Keratinocyte (primary cell): ENCODE results near the gene CKS1B. TPM values are rescaled to one million over a fixed set of nuclear protein-coding genes. Genes with fewer than 3 reads are reported as not detected.
"Not testable (repeated sequence)": the region's sequence is repeated elsewhere in the genome, so short reads cannot be mapped to it uniquely, and the experiment has no call there.

ENCODE experiments used
- DNase-seq: peaks from one replicate; pipeline ENCODE4 v3.0.0-alpha.2; 2011; ENCODE audit warnings: low read depth, missing footprints, low spot score
- FAIRE-seq: peaks from 2 replicates; lab custom pipeline; 2011; peaks lifted over from hg19 to GRCh38; lab: Jason Lieb, UNC
- H2AFZ ChIP-seq: 2 replicates; pipeline ENCODE4 v1.6.0; 2012; ENCODE audit warnings: low read length, control low read depth, inconsistent platforms; ENCODE audit not compliant: control insufficient read depth
- H3K27ac ChIP-seq: 2 replicates; pipeline ENCODE4 v1.5.1; 2011; ENCODE audit warnings: low read length; ENCODE audit not compliant: control insufficient read depth, insufficient read depth
- H3K27me3 ChIP-seq: 3 replicates; pipeline ENCODE4 v1.6.0; 2011; ENCODE audit warnings: low read length; ENCODE audit not compliant: control insufficient read depth, insufficient read depth; ENCODE audit errors: extremely low read depth
- H3K36me3 ChIP-seq, 2 experiments: 2 replicates in 1 of 2; 3 replicates in 1 of 2; pipeline ENCODE4 v1.5.1; 2011; ENCODE audit warnings: low read length in 2 of 2, mild to moderate bottlenecking in 1 of 2; ENCODE audit not compliant: control insufficient read depth in 2 of 2, insufficient read depth in 2 of 2; ENCODE audit errors: extremely low read depth in 1 of 2
- H3K4me1 ChIP-seq: 3 replicates; pipeline ENCODE4 v1.5.1; 2011; ENCODE audit warnings: low read length; ENCODE audit not compliant: control insufficient read depth, insufficient read depth; ENCODE audit errors: extremely low read depth
- H3K4me2 ChIP-seq: 3 replicates; pipeline ENCODE4 v1.6.0; 2011; ENCODE audit warnings: low read depth, low read length; ENCODE audit not compliant: control insufficient read depth, insufficient read depth; ENCODE audit errors: extremely low read depth
- H3K4me3 ChIP-seq, 3 experiments: fragments of 200-600 bp in 1 of 3; sonication (generic) in 1 of 3; 2 replicates in 2 of 3; 3 replicates in 1 of 3; pipeline ENCODE4 v1.5.1; 2011 to 2016; ENCODE audit warnings: low read length in 3 of 3, mild to moderate bottlenecking in 3 of 3, control low read depth in 2 of 3, inconsistent platforms in 1 of 3, low read depth in 1 of 3, mixed read lengths in 1 of 3, mixed run types in 1 of 3, moderate library complexity in 1 of 3; ENCODE audit not compliant: control insufficient read depth in 2 of 3, insufficient read depth in 2 of 3; ENCODE audit errors: extremely low read depth in 1 of 3
- H3K79me2 ChIP-seq: 2 replicates; pipeline ENCODE4 v1.6.0; 2012; ENCODE audit warnings: low read length; ENCODE audit not compliant: control insufficient read depth, insufficient read depth
- H3K9ac ChIP-seq: 3 replicates; pipeline ENCODE4 v1.6.0; 2011; ENCODE audit warnings: low read length; ENCODE audit not compliant: control insufficient read depth, insufficient read depth; ENCODE audit errors: extremely low read depth
- H3K9me1 ChIP-seq: 3 replicates; pipeline ENCODE4 v1.6.0; 2011; ENCODE audit warnings: low read length; ENCODE audit not compliant: control insufficient read depth, insufficient read depth; ENCODE audit errors: extremely low read depth
- H3K9me3 ChIP-seq: 2 replicates; pipeline ENCODE4 v1.5.1; 2012; ENCODE audit warnings: low read depth, low read length; ENCODE audit not compliant: control insufficient read depth
- H4K20me1 ChIP-seq: 3 replicates; pipeline ENCODE4 v1.6.0; 2011; ENCODE audit warnings: low read length; ENCODE audit not compliant: control insufficient read depth, insufficient read depth; ENCODE audit errors: extremely low read depth
- EZH2 ChIP-seq: IDR thresholded peaks from one replicate; pipeline ENCODE4 v1.6.1; 2012; ENCODE audit warnings: inconsistent platforms, mild to moderate bottlenecking, low read length, moderate library complexity
- dilution Hi-C: fragments of 300-500 bp; cut with MboI; formaldehyde crosslinking; loops from one replicate; pipeline ENCODE4 v1.7.0; 2020; ENCODE audit warnings: low sequenced_read_pairs; ENCODE audit not compliant: extremely low pct_ligation_motif_present
- polyA plus RNA-seq, 5 experiments: library from polyadenylated mRNA; depleted of rRNA in 3 of 5; stranded (reverse) in 3 of 5; stranded (forward) in 1 of 5; unstranded in 1 of 5; fragments of >200 nt; gene quantifications; 1 replicate in 1 of 5; 2 replicates in 3 of 5; 3 replicates in 1 of 5; pipeline versions ENCODE4 v1.2.1 to v1.2.3, GENCODE V29; 2011 to 2012; ENCODE audit warnings: missing spikeins in 2 of 5, low read depth in 1 of 5, low replicate concordance in 1 of 5
- TF ChIP-seq, protein P1 (sequence below), 3 experiments: IDR thresholded peaks in 1 of 3; conservative IDR thresholded peaks in 1 of 3; optimal IDR thresholded peaks in 1 of 3; 2 replicates in 2 of 3; 3 replicates in 1 of 3; pipeline versions ENCODE3 to v1.5.1; 2011; ENCODE audit warnings: low read length in 3 of 3, mild to moderate bottlenecking in 3 of 3, moderate library complexity in 2 of 3, control low read depth in 1 of 3, inconsistent platforms in 1 of 3; ENCODE audit not compliant: insufficient read depth in 2 of 3; ENCODE audit errors: extremely low read depth in 1 of 3

Gene CKS1B
- polyA plus RNA-seq, 1 donor (not counting 4 experiments of a cell fraction or from before 2014, with no cell fraction given): 300 TPM

- Histone ChIP-seq H3K9me3 (no peaks in the 10 kb centered on the region), H3K4me2 (peak overlapping the region; percentile 95), H2AFZ (no peak overlapping the region), H3K4me1 (peaks cover 29% of the 10 kb centered on the region), H3K9ac (peak overlapping the region; percentile 96), H3K79me2 (peaks cover 43% of the 10 kb centered on the region), H3K36me3 (peaks cover 0 to 10% of the 10 kb centered on the region in 2 experiments), H3K4me3 (peak overlapping the region; percentile 57 to 98 (median 82)), H3K9me1 (no peaks in the 10 kb centered on the region), H4K20me1 (no peaks in the 10 kb centered on the region), H3K27ac (peak overlapping the region; percentile 98), H3K27me3 (no peaks in the 10 kb centered on the region)
- DNase-seq (no peak), FAIRE-seq (no peak)
- dilution Hi-C loops: no loop called here
- TF ChIP-seq, protein P1, sequence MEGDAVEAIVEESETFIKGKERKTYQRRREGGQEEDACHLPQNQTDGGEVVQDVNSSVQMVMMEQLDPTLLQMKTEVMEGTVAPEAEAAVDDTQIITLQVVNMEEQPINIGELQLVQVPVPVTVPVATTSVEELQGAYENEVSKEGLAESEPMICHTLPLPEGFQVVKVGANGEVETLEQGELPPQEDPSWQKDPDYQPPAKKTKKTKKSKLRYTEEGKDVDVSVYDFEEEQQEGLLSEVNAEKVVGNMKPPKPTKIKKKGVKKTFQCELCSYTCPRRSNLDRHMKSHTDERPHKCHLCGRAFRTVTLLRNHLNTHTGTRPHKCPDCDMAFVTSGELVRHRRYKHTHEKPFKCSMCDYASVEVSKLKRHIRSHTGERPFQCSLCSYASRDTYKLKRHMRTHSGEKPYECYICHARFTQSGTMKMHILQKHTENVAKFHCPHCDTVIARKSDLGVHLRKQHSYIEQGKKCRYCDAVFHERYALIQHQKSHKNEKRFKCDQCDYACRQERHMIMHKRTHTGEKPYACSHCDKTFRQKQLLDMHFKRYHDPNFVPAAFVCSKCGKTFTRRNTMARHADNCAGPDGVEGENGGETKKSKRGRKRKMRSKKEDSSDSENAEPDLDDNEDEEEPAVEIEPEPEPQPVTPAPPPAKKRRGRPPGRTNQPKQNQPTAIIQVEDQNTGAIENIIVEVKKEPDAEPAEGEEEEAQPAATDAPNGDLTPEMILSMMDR (optimal IDR thresholded peaks at IDR 0.05 in 1 of 3, IDR thresholded peaks at IDR 0.05 in 1 of 3, conservative IDR thresholded peaks at IDR 0.05 in 1 of 3; ENCODE audit: extremely low read depth in 1 of 3, insufficient read depth in 2 of 3, low read length in 3 of 3): no peak
- no peak for TF ChIP-seq EZH2
Measured at GRCh38 chr1:154975409-154976059, 1.1 kb downstream of the CKS1B start.

- dilution Hi-C loops, H3K4me3 ChIP-seq, H3K9me1 ChIP-seq, DNase-seq, H3K9ac ChIP-seq, FAIRE-seq, H3K36me3 ChIP-seq, H4K20me1 ChIP-seq, H3K9me3 ChIP-seq, H3K4me2 ChIP-seq, H3K27ac ChIP-seq, H3K27me3 ChIP-seq, H2AFZ ChIP-seq: not testable (repeated sequence)
- Histone ChIP-seq H3K4me1 (peaks cover 16% of the 10 kb centered on the region), H3K79me2 (peaks cover 43% of the 10 kb centered on the region)
Measured at GRCh38 chr1:154977762-154978161, 3.3 kb downstream of the CKS1B start.

DNA sequence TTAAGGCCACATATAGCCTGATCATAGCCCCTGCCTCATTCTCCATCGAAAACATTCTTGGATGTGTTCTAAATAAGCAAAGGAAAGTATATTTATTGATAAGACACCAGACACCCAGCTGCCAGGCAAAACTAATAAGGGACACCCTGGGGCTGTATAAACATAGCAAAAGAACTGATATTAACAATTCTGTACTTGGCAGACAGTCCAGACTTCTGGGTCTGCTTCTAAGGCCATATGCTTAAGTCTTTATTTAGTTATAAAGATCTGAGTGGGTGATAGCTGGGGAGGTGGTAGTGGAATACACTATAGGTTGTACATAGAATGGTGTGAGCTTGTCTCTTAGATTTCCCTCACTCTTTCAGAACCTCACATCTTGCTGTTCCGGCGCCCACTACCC lies 3.9 kb downstream of the CKS1B start:
- dilution Hi-C loops: no loop called here
- DNase-seq (no peak), FAIRE-seq (no peak)
- no peak overlapping the region for H3K4me2 ChIP-seq
- H3K4me3 ChIP-seq: no peak overlapping the region
- no peaks in the 10 kb centered on the region for H3K9me1 ChIP-seq
- no peaks in the 10 kb centered on the region for H3K9me3 ChIP-seq
- no peak overlapping the region for H2AFZ ChIP-seq
- no peak overlapping the region for H3K9ac ChIP-seq
- TF ChIP-seq, protein P1 (optimal IDR thresholded peaks at IDR 0.05 in 1 of 3, IDR thresholded peaks at IDR 0.05 in 1 of 3, conservative IDR thresholded peaks at IDR 0.05 in 1 of 3; ENCODE audit: extremely low read depth in 1 of 3, insufficient read depth in 2 of 3, low read length in 3 of 3): no peak
- no peak for TF ChIP-seq EZH2
- H4K20me1 ChIP-seq: no peaks in the 10 kb centered on the region
- peaks cover 43% of the 10 kb centered on the region for H3K79me2 ChIP-seq
- peaks cover 0 to 10% of the 10 kb centered on the region in 2 experiments for H3K36me3 ChIP-seq
- H3K27ac ChIP-seq: no peak overlapping the region
- peaks cover 14% of the 10 kb centered on the region for H3K4me1 ChIP-seq
- H3K27me3 ChIP-seq: no peaks in the 10 kb centered on the region
